Ishikawa (cell line): ENCODE measurements around the gene AKAP1.

Experiments
- CEBPB ChIP-seq: IDR thresholded peaks from 2 replicates; pipeline ENCODE4 v1.6.1; 2012
- CREB1 ChIP-seq: IDR thresholded peaks from 2 replicates; pipeline ENCODE4 v1.6.1; 2012; ENCODE audit warnings: low read depth
- EGR1 ChIP-seq: IDR thresholded peaks from 2 replicates; pipeline ENCODE4 v1.6.1; 2012
- EP300 ChIP-seq: IDR thresholded peaks from 2 replicates; pipeline ENCODE4 v1.6.1; 2012; ENCODE audit warnings: borderline replicate concordance
- FOXM1 ChIP-seq: IDR thresholded peaks from 2 replicates; pipeline ENCODE4 v1.6.1; 2012; ENCODE audit warnings: low read depth, borderline replicate concordance
- MAX ChIP-seq: IDR thresholded peaks from 2 replicates; pipeline ENCODE4 v1.6.1; 2012
- NFIC ChIP-seq: IDR thresholded peaks from 2 replicates; pipeline ENCODE4 v1.6.1; 2012
- RAD21 ChIP-seq: IDR thresholded peaks from 2 replicates; pipeline ENCODE4 v1.6.1; 2012; ENCODE audit warnings: low read depth
- REST ChIP-seq: IDR thresholded peaks from 2 replicates; pipeline ENCODE4 v1.6.1; 2012; ENCODE audit warnings: low read depth, mild to moderate bottlenecking
- TAF1 ChIP-seq: IDR thresholded peaks from 2 replicates; pipeline ENCODE4 v1.6.1; 2012; ENCODE audit warnings: low read depth, mild to moderate bottlenecking
- TCF12 ChIP-seq: IDR thresholded peaks from 2 replicates; pipeline ENCODE4 v1.6.1; 2012; ENCODE audit warnings: low read depth
- TEAD4 ChIP-seq: IDR thresholded peaks from 2 replicates; pipeline ENCODE4 v1.6.1; 2012
- USF1 ChIP-seq: IDR thresholded peaks from 2 replicates; pipeline ENCODE4 v1.6.1; 2012
- YY1 ChIP-seq: IDR thresholded peaks from 2 replicates; pipeline ENCODE4 v1.6.1; 2012; ENCODE audit warnings: low read depth
- ZBTB7A ChIP-seq: IDR thresholded peaks from 2 replicates; pipeline ENCODE4 v1.6.1; 2012; ENCODE audit warnings: low read depth

Gene AKAP1

GRCh38 chr17:57120814-57121213 is 35.8 kb downstream of the AKAP1 start:
- TF ChIP-seq RAD21: no peak
- TF ChIP-seq YY1: no peak
- TF ChIP-seq ZBTB7A: no peak
- TF ChIP-seq TAF1: no peak
- no peak for TF ChIP-seq TEAD4
- no peak for TF ChIP-seq CREB1
- no peak for TF ChIP-seq MAX
- TF ChIP-seq EGR1: no peak
- no peak for TF ChIP-seq TCF12

- no peak for TF ChIP-seq EGR1
- no peak for TF ChIP-seq YY1
- no peak for TF ChIP-seq MAX
- TF ChIP-seq EP300: no peak
- TF ChIP-seq FOXM1: no peak
- TF ChIP-seq RAD21: peak; percentile 23; the same call in 1 of the 2 replicates
- no peak for TF ChIP-seq ZBTB7A
Observed at GRCh38 chr17:57121308-57122042, 36.4 kb downstream of the AKAP1 start.

GRCh38 chr17:57124053-57124452 is 39.0 kb downstream of the AKAP1 start:
- TF ChIP-seq TCF12: no peak
- no peak for TF ChIP-seq MAX
- no peak for TF ChIP-seq EP300

- TF ChIP-seq CEBPB (no peak), TCF12 (no peak), FOXM1 (no peak), CREB1 (no peak)
Observed at GRCh38 chr17:57125406-57125805, 40.4 kb downstream of the AKAP1 start.

- TF ChIP-seq REST: no peak
- no peak for TF ChIP-seq FOXM1
- no peak for TF ChIP-seq ZBTB7A
- TF ChIP-seq USF1: no peak
- no peak for TF ChIP-seq CREB1
- no peak for TF ChIP-seq RAD21
- TF ChIP-seq TEAD4: no peak
- TF ChIP-seq NFIC: no peak
- TF ChIP-seq MAX: no peak
- TF ChIP-seq YY1: no peak
Observed at GRCh38 chr17:57125866-57126265, 40.8 kb downstream of the AKAP1 start.

- TF ChIP-seq TAF1 (no peak), RAD21 (peak; percentile 85), TCF12 (no peak)
Observed at GRCh38 chr17:57130708-57131461, 45.8 kb downstream of the AKAP1 start.

GRCh38 chr17:57132663-57133062 is 47.6 kb downstream of the AKAP1 start:
- TF ChIP-seq NFIC: no peak
- no peak for TF ChIP-seq YY1
- no peak for TF ChIP-seq ZBTB7A
- no peak for TF ChIP-seq EGR1

- TF ChIP-seq TCF12 (no peak), MAX (no peak), CEBPB (no peak), YY1 (no peak), USF1 (no peak), NFIC (no peak), CREB1 (no peak), EGR1 (no peak), EP300 (no peak), TEAD4 (no peak)
Observed at GRCh38 chr17:57133486-57133885, 48.4 kb downstream of the AKAP1 start.
